ENCODE results near the gene TCHH.

The TCHH gene

DNA sequence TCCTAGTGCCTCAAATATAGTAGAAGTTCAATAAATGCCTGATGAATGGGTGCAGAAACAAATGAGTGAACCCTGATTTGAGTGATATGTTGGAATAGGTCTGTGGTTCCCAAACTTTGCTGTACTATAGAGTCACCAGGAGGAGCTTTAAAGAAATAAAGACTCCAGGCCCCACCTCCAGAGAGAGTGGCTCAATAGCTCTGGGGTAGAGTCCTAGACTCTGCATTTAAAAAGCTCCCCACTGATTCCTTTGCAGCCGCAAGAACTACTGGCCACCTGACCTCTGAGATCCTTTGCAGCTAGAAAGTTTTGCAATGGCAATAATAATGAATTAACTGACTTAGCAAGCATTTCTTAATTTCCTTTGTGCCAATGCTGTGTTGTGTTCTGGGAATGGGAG lies 47.3 kb downstream of the TCHH start:
- no peak for TF ChIP-seq POLR2A (IDR thresholded peaks at IDR 0.05; ENCODE audit: low read depth, low read length)
- DNase-seq (ENCODE audit: insufficient read length, low spot score): no peak
- no peak for FAIRE-seq

GRCh38 chr1:152067150-152067549 lies 48.1 kb downstream of the TCHH start:
- TF ChIP-seq POLR2A (IDR thresholded peaks at IDR 0.05; ENCODE audit: low read depth, low read length): no peak
- DNase-seq (ENCODE audit: insufficient read length, low spot score) (no peak), FAIRE-seq (no peak)

- FAIRE-seq: no peak
- no peak for DNase-seq (ENCODE audit: insufficient read length, low spot score)
- TF ChIP-seq POLR2A (IDR thresholded peaks at IDR 0.05; ENCODE audit: low read depth, low read length): no peak
Observed at GRCh38 chr1:152061952-152062351, 53.3 kb downstream of the TCHH start.
